Lung (tissue), 12 donors: ENCODE results near the gene LRRC25. TPM values are rescaled to one million over a fixed set of nuclear protein-coding genes. Genes with fewer than 3 reads are reported as not detected.

Source experiments
- ATAC-seq: fragments of 200-7000 bp; cut with Tn5 transposase; one replicate; pipeline ENCODE4 v1.9.1; 2020; ENCODE audit warnings: moderate number of reproducible peaks; ENCODE audit not compliant: insufficient read depth, low FRiP score
- DNase-seq, 3 donors: peaks; one replicate each; pipeline ENCODE4 v3.0.0-alpha.2; 2013 to 2017
- H3K27ac ChIP-seq, 2 donors: one replicate each; pipeline ENCODE4 v1.5.1; 2013; ENCODE audit warnings: mild to moderate bottlenecking in 2 of 2, moderate library complexity in 2 of 2, control low read depth in 1 of 2, inconsistent platforms in 1 of 2, low read depth in 1 of 2, low read length in 1 of 2
- H3K27me3 ChIP-seq, 3 donors: one replicate each; pipeline ENCODE4 v1.5.1; 2013; ENCODE audit warnings: low read length in 2 of 3; ENCODE audit not compliant: control insufficient read depth in 3 of 3, insufficient read depth in 3 of 3
- H3K36me3 ChIP-seq, 4 donors: one replicate each; pipeline ENCODE4 v1.5.1; 2013; ENCODE audit warnings: low read length in 4 of 4, mild to moderate bottlenecking in 1 of 4, moderate library complexity in 1 of 4; ENCODE audit not compliant: control insufficient read depth in 4 of 4, insufficient read depth in 4 of 4
- H3K4me1 ChIP-seq, 5 donors: one replicate each; pipeline ENCODE4 v1.5.1; 2013; ENCODE audit warnings: low read length in 5 of 5, mild to moderate bottlenecking in 2 of 5, moderate library complexity in 1 of 5; ENCODE audit not compliant: control insufficient read depth in 5 of 5, insufficient read depth in 5 of 5
- H3K4me3 ChIP-seq: one replicate; pipeline ENCODE4 v1.5.1; 2013; ENCODE audit warnings: mild to moderate bottlenecking, control low read depth, moderate library complexity
- H3K9ac ChIP-seq, 2 donors: one replicate each; pipeline ENCODE4 v1.5.1; 2013; ENCODE audit warnings: low read length in 2 of 2, control low read depth in 1 of 2; ENCODE audit not compliant: insufficient read depth in 1 of 2
- H3K9me3 ChIP-seq, 4 donors: one replicate each; pipeline ENCODE4 v1.5.1; 2013; ENCODE audit warnings: low read length in 3 of 4, mild to moderate bottlenecking in 1 of 4, moderate library complexity in 1 of 4; ENCODE audit not compliant: control insufficient read depth in 4 of 4, insufficient read depth in 3 of 4
- WGBS, 2 donors: extraction: QIAGEN DNeasy Blood & Tissue Kit; methylation state at CpG; one replicate each; pipeline ENCODE4 v1.1.7; 2013; 5-methylcytosine and 5-hydroxymethylcytosine counted together
- polyA plus RNA-seq, 2 donors: library from polyadenylated mRNA; stranded (reverse); fragments of 200-250 nt; gene quantifications; one replicate each; pipeline ENCODE4 v1.2.1, GENCODE V29; 2013
- total RNA-seq, 2 donors: library from RNA; depleted of rRNA in 1 of 2; stranded (reverse); fragments of >200 nt in 1 of 2; gene quantifications; one replicate each; pipeline ENCODE4 v1.2.1, GENCODE V29; 2014 to 2021
- TF ChIP-seq, protein P1 (sequence below): IDR thresholded peaks from 2 replicates; pipeline ENCODE4 v1.5.1; 2012; ENCODE audit warnings: mild to moderate bottlenecking; ENCODE audit errors: control extremely low read depth, extremely low read depth
- donor health status: control.
- donor health status: control.
- donor health status: Bipolar disorder and iron deficiency.
- donor health status: healthy.
- donor health status: DM: yes; HTN: yes; CAD: no.

LRRC25 gene
- total and polyA plus RNA-seq, 4 donors: 8.5 to 119 (median 27.0) TPM

DNA sequence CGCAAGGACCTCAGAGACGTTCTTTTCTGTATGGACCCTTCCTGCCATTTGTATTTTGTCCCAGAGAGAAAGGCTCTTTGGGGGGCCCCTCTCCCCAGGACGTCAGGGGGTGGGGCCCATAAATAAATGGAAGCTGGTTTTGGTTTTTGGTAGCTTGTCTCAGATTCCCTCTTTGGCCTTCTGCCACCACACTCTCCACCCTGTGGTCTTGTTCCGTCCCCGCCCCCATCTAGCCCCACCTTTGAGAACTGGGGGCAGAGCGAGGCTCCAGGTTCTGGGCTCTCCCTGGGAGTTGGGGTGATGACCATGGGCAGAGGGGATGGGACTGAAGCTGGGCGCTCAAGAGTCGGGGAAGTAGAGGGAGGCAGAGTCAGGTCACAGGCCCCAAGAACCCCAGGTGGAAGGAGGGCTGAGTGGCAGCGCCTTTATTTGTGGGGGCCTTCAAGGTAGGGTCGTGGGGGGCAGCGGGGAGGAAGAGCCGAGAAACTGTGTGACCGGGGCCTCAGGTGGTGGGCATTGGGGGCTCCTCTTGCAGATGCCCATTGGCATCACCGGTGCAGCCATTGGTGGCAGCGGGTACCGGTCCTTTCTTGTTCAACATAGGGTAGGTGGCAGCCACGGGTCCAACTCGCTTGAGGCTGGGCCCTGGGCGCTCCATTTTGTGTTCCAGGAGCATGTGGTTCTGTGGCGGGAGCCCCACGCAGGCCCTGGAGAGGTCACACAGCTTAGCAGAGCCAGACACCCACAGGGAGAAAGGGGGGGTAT lies 37.2 kb upstream of the LRRC25 start:
- 85 to 87% methylated on average over 19 to 21 of the region's 21 CpGs for WGBS, 2 donors
- ATAC-seq: no peak
- no peaks in the 10 kb centered on the region for H3K27me3 ChIP-seq
- peaks cover 0 to 44% (median 16%) of the 10 kb centered on the region in 5 donors for H3K4me1 ChIP-seq
- peaks cover 0 to 6% (median 0%) of the 10 kb centered on the region in 4 donors for H3K36me3 ChIP-seq
- no peak for DNase-seq
- TF ChIP-seq, protein P1, sequence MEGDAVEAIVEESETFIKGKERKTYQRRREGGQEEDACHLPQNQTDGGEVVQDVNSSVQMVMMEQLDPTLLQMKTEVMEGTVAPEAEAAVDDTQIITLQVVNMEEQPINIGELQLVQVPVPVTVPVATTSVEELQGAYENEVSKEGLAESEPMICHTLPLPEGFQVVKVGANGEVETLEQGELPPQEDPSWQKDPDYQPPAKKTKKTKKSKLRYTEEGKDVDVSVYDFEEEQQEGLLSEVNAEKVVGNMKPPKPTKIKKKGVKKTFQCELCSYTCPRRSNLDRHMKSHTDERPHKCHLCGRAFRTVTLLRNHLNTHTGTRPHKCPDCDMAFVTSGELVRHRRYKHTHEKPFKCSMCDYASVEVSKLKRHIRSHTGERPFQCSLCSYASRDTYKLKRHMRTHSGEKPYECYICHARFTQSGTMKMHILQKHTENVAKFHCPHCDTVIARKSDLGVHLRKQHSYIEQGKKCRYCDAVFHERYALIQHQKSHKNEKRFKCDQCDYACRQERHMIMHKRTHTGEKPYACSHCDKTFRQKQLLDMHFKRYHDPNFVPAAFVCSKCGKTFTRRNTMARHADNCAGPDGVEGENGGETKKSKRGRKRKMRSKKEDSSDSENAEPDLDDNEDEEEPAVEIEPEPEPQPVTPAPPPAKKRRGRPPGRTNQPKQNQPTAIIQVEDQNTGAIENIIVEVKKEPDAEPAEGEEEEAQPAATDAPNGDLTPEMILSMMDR: no peak
- no peaks in the 10 kb centered on the region for H3K9me3 ChIP-seq
- no peak overlapping the region for H3K4me3 ChIP-seq
- no peak overlapping the region for H3K27ac ChIP-seq
- no peak overlapping the region for H3K9ac ChIP-seq

DNA sequence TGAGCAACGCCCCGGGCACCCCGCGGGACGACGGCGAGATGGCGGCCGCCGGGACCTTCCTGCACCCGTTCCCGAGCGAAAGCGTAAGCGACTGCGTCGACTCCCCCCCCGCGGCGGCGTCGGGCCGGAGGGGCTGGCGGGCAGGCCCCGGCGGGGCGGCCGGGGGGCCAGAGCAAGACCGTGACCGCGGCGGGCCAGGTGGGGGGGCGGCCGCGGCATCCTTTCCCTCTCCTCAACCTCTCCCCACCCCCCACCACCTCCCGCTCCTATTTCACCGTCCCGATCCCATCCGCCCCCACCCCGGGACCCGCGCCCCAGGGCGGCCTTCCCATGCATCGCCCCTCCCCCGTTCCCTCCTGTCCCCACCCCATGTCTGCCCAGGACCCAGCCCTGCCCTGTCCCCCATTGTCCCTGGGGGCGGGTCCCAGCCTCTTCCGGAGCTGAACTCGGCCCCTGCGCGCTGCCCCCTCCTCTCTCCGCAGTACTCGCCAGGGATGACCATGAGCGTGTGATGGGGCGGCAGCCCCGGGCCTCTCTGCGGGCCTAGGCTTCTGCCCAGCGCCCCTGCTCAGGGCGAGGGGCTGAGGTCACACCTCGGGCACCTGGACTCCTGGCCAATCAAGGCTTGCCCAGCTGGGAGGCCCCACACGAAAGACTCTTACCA lies 36.4 kb upstream of the LRRC25 start:
- Histone ChIP-seq H3K9me3 (no peaks in the 10 kb centered on the region), H3K9ac (no peak overlapping the region), H3K36me3 (peaks cover 0 to 6% (median 0%) of the 10 kb centered on the region in 4 donors), H3K4me1 (peaks cover 0 to 46% (median 24%) of the 10 kb centered on the region in 5 donors), H3K4me3 (no peak overlapping the region), H3K27me3 (no peaks in the 10 kb centered on the region), H3K27ac (no peak overlapping the region)
- TF ChIP-seq, protein P1: no peak
- DNase-seq (peak; percentile 49 to 73 (median 62)), ATAC-seq (no peak)
- 12 to 25% methylated on average over 19 to 60 of the region's 60 CpGs for WGBS, 2 donors

GRCh38 chr19:18433015-18433691 lies 35.7 kb upstream of the LRRC25 start:
- TF ChIP-seq, protein P1: no peak
- DNase-seq (peak; percentile 64 to 74 (median 73)), ATAC-seq (no peak)
- Histone ChIP-seq H3K9me3 (no peaks in the 10 kb centered on the region), H3K4me3 (peak overlapping the region; percentile 15), H3K4me1 (peaks cover 0 to 42% (median 24%) of the 10 kb centered on the region in 5 donors), H3K9ac (no peak overlapping the region), H3K36me3 (peaks cover 0 to 7% (median 0%) of the 10 kb centered on the region in 4 donors), H3K27ac (no peak overlapping the region), H3K27me3 (no peaks in the 10 kb centered on the region)
- WGBS, 2 donors: 12% methylated on average over 37 to 59 of the region's 59 CpGs
